ENCODE data around the gene MYLK.

DNA sequence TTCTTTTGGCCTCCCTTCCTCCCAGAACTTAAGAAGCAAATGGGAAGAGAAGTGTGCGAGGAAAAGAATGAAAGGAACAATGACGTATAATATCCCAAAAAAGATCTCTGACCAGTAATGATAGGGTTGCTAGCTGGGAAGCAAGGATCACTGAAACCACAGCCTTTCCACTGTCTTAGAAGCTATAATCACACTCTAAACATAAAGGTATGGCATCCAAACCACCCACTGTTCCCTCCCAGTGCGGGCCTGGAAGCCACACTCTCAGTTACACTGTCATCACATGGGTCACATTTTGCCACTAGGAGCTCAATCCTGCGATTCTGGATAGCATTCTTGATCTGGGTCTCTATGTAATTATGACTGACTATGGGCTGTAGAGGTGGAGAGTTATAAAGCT lies 167.7 kb downstream of the MYLK start:
- no peak for TF ChIP-seq RXRA (IDR thresholded peaks at IDR 0.05)
- TF ChIP-seq, protein P1, sequence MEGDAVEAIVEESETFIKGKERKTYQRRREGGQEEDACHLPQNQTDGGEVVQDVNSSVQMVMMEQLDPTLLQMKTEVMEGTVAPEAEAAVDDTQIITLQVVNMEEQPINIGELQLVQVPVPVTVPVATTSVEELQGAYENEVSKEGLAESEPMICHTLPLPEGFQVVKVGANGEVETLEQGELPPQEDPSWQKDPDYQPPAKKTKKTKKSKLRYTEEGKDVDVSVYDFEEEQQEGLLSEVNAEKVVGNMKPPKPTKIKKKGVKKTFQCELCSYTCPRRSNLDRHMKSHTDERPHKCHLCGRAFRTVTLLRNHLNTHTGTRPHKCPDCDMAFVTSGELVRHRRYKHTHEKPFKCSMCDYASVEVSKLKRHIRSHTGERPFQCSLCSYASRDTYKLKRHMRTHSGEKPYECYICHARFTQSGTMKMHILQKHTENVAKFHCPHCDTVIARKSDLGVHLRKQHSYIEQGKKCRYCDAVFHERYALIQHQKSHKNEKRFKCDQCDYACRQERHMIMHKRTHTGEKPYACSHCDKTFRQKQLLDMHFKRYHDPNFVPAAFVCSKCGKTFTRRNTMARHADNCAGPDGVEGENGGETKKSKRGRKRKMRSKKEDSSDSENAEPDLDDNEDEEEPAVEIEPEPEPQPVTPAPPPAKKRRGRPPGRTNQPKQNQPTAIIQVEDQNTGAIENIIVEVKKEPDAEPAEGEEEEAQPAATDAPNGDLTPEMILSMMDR (IDR thresholded peaks at IDR 0.05; ENCODE audit: low read depth, low read length, missing input control), result no peak
- TF ChIP-seq EGR1 (IDR thresholded peaks at IDR 0.05; ENCODE audit: low read depth in 2 of 2), result no peak
- TF ChIP-seq, protein P2, sequence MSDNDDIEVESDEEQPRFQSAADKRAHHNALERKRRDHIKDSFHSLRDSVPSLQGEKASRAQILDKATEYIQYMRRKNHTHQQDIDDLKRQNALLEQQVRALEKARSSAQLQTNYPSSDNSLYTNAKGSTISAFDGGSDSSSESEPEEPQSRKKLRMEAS (IDR thresholded peaks at IDR 0.05), result no peak
- no peak for TF ChIP-seq JUND (IDR thresholded peaks at IDR 0.05)
- TF ChIP-seq TAF1 (conservative IDR thresholded peaks at IDR 0.05), result no peak

All from liver (tissue), 3 donors.